HepG2 (cell line): Measurements from ENCODE around the gene PLEKHM2. TPM values are rescaled to one million over a fixed set of nuclear protein-coding genes. Genes with fewer than 3 reads are reported as not detected.

ENCODE experiments used
- EHMT2 ChIP-seq: fragments of 200-600 bp; sonication (generic); IDR thresholded peaks from 2 replicates; pipeline ENCODE4 v1.7.0; 2017; ENCODE audit warnings: antibody characterized with exemption, low read depth, low read length, borderline replicate concordance
- GRHL1 ChIP-seq: sonication (generic); formaldehyde crosslinking; conservative IDR thresholded peaks from 2 replicates; pipeline ENCODE4 v1.8.0; 2022; ENCODE audit warnings: missing genetic modification reagents
- HOXA3 ChIP-seq: sonication (generic); formaldehyde crosslinking; IDR thresholded peaks from 2 replicates; pipeline ENCODE4 v1.5.0; 2020; ENCODE audit warnings: missing genetic modification reagents
- HOXA5 ChIP-seq: sonication (generic); formaldehyde crosslinking; IDR thresholded peaks from 2 replicates; pipeline ENCODE4 v1.4.0; 2020; ENCODE audit warnings: missing genetic modification reagents
- KAT8 ChIP-seq: IDR thresholded peaks from 2 replicates; pipeline ENCODE4 v1.6.1; 2016; ENCODE audit warnings: missing genetic modification reagents, missing compliant biosample characterization
- TAF15 ChIP-seq: fragments of 200-400 bp; formaldehyde crosslinking; IDR thresholded peaks from one replicate; pipeline ENCODE4 v1.6.1; 2018; ENCODE audit warnings: mild to moderate bottlenecking, low read depth, low read length; ENCODE audit not compliant: poor library complexity, severe bottlenecking
- ZFYVE20 ChIP-seq: sonication (generic); formaldehyde crosslinking; IDR thresholded peaks from 2 replicates; pipeline ENCODE4 v1.8.0; 2023; ENCODE audit warnings: low read depth, mild to moderate bottlenecking, moderate library complexity, missing genetic modification reagents, borderline replicate concordance
- ZNF878 ChIP-seq: sonication (generic); formaldehyde crosslinking; IDR thresholded peaks from 2 replicates; pipeline ENCODE4 v1.8.1; 2023; ENCODE audit warnings: mild to moderate bottlenecking, missing genetic modification reagents, moderate library complexity
- polyA plus RNA-seq, 8 experiments: library from polyadenylated mRNA; depleted of rRNA in 3 of 8; stranded (reverse) in 7 of 8; unstranded in 1 of 8; fragments of >200 nt; fragmentation: Illumina TruSeq in 4 of 8; extraction: Trizol in 4 of 8; gene quantifications; 2 replicates each; pipeline versions ENCODE4 v1.2.1 to v1.2.3, GENCODE V29; 2011 to 2016; ENCODE audit warnings: low read depth in 4 of 8, missing spikeins in 1 of 8, mixed read lengths in 1 of 8; ENCODE audit not compliant: insufficient read depth in 1 of 8
- total RNA-seq, 5 experiments: library from RNA; depleted of rRNA; stranded (reverse); fragments of >200 nt; fragmentation: Illumina TruSeq; extraction: Trizol; gene quantifications; 2 replicates each; pipeline ENCODE4 v1.2.3, GENCODE V29; 2016; ENCODE audit warnings: low read depth in 1 of 5
- TF ChIP-seq, protein P1 (sequence below): sonication (generic); formaldehyde crosslinking; IDR thresholded peaks from 2 replicates; pipeline ENCODE4 v1.4.0; 2020; ENCODE audit warnings: missing genetic modification reagents
- TF ChIP-seq, protein P2 (sequence below): IDR thresholded peaks from 2 replicates; pipeline ENCODE4 v1.6.1; 2012; ENCODE audit warnings: inconsistent platforms
- TF ChIP-seq, protein P3 (sequence below): sonication (generic); formaldehyde crosslinking; IDR thresholded peaks from 2 replicates; pipeline ENCODE4 v1.8.1; 2022; ENCODE audit warnings: mild to moderate bottlenecking, missing genetic modification reagents

PLEKHM2 gene
- total and polyA plus RNA-seq, 2 of the 13 experiments (the other 11 are each of a cell fraction or from before 2014, with no cell fraction given), result 16.5 to 27.3 TPM

DNA sequence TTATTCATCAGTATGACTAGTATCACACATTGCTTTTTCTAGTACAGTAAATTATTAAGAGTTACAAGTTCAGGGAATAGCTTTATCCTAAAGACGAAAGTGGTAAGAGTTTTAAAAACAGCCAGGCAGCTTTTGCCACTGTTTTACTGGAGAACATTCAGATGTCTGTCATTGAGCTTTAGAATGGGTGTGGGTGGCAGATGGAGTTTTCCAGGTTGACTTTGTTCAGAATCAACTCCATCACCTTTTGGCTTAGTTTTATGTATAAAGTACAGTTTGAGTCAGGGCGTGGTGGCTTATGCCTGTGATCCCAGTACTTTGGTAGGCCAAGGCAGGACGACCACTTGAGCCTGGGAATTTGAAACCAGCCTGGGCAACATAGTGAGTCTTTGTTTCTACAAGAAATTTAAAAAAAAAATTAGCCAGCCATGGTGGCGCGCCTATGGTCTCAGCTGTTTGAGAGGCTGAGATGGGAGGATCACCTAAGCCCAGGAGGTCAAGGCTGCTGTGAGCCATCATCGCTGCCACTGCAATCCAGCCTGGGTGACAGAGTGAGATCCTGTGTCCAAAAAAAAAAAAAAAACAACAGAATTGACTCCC, 29.9 kb upstream of the PLEKHM2 start (continued):
- TF ChIP-seq, protein P1, sequence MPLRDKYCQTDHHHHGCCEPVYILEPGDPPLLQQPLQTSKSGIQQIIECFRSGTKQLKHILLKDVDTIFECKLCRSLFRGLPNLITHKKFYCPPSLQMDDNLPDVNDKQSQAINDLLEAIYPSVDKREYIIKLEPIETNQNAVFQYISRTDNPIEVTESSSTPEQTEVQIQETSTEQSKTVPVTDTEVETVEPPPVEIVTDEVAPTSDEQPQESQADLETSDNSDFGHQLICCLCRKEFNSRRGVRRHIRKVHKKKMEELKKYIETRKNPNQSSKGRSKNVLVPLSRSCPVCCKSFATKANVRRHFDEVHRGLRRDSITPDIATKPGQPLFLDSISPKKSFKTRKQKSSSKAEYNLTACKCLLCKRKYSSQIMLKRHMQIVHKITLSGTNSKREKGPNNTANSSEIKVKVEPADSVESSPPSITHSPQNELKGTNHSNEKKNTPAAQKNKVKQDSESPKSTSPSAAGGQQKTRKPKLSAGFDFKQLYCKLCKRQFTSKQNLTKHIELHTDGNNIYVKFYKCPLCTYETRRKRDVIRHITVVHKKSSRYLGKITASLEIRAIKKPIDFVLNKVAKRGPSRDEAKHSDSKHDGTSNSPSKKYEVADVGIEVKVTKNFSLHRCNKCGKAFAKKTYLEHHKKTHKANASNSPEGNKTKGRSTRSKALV (CRISPR knock-in tag), result no peak
- TF ChIP-seq, protein P2, sequence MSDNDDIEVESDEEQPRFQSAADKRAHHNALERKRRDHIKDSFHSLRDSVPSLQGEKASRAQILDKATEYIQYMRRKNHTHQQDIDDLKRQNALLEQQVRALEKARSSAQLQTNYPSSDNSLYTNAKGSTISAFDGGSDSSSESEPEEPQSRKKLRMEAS, result no peak
- TF ChIP-seq, protein P3, sequence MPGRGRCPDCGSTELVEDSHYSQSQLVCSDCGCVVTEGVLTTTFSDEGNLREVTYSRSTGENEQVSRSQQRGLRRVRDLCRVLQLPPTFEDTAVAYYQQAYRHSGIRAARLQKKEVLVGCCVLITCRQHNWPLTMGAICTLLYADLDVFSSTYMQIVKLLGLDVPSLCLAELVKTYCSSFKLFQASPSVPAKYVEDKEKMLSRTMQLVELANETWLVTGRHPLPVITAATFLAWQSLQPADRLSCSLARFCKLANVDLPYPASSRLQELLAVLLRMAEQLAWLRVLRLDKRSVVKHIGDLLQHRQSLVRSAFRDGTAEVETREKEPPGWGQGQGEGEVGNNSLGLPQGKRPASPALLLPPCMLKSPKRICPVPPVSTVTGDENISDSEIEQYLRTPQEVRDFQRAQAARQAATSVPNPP (CRISPR knock-in tag), result no peak
- TF ChIP-seq GRHL1 (CRISPR knock-in tag) (no peak), HOXA3 (no peak), HOXA5 (no peak), TAF15 (no peak), EHMT2 (no peak), ZNF878 (CRISPR knock-in tag) (no peak), ZFYVE20 (CRISPR knock-in tag) (no peak), KAT8 (CRISPR knock-in tag) (no peak)
